NCI-H1436 treated with DMSO at 0.1 percent for 48 hours (cell line): ENCODE measurements around the gene TBC1D21.

ENCODE experiments used
- DNase-seq: peaks from one replicate; lab custom pipeline; 2025; lab: John Stamatoyannopoulos, UW

The TBC1D21 gene

DNA sequence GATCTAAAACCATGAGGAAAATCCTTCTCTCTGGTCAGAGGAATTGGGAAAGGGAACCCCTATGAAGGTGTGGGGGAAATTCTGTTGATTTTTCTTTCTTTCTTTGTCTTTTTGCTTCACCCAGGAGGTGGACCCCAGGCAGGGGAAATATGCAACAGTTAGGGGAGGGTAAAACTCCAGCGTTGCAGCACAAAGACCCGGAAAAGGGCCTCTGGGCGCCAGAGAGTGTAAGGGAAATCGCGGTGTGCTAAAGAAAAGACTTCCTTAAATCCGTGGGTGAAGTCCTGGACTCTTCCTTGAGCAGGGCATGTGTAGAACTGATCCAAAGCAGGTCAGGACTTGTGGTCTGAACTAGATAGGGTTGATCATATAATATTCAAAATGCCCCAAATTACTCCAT, 11.1 kb upstream of the TBC1D21 start:
- no peak for DNase-seq

GRCh38 chr15:73865379-73865778, 8.0 kb upstream of the TBC1D21 start:
- DNase-seq: no peak

- DNase-seq: no peak
Observed at GRCh38 chr15:73865904-73866303, 7.5 kb upstream of the TBC1D21 start.

GRCh38 chr15:73866481-73866880, 6.9 kb upstream of the TBC1D21 start:
- no peak for DNase-seq

- DNase-seq: no peak
Observed at GRCh38 chr15:73866881-73867410, 6.4 kb upstream of the TBC1D21 start.

DNA sequence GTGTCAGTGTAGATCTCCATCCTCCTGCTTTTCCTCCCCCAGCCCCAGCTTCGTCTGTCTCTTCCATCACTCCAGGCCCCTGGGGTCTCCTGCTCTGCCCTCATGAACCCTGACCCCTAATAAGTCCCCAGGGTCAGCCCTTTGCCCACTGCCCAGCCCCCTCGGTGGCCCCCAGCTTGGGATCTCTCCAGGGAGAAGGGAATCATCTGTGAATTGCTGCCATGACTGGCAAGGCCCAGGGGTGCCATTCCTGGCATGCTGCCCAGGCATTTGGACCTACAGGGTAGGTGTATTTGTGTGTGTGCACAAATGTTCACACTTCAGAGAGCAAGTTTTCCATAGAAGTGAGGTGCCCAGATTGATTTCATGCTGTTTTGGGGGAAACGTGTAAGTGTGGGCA, 5.9 kb upstream of the TBC1D21 start:
- no peak for DNase-seq

- DNase-seq: no peak
Observed at GRCh38 chr15:73867956-73868355, 5.4 kb upstream of the TBC1D21 start.

DNA sequence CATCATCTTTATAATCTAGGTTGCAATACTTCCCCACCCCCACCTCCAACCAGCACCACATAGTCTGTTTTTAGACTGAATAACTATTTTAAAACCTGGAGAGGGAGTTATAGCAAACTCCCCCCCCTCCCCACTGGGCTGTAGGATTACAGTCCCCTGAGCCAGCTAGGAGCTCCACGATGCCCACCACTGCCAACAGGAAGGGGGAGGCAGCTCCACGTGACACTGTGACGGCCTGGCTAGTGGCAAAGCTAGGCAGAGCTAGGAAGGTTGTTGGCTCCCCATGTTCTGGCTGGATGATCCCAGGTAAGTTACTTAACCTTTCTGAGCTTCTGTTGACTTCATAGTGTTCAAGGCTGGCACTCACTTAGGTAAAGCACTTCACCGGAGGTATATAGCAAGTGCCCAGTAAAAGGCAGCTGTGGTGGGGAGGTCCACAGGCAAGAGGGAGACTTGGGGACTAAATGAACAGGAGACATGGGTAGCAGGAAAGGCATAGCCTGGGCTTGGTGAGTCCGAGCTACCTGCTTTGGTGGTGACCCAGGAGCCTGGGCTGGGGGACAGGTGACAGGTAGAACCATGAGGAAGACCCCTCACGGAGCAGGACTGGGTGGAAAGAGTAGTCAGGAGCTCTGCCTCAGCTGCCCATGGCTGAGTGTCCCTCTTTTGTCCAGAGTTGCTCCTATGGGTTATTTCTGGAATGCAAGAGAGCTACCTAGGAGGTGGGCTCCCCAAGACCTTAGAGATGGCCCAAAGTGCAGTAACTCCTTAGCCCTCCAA, 4.0 kb upstream of the TBC1D21 start:
- no peak for DNase-seq

- DNase-seq: no peak
Observed at GRCh38 chr15:73870700-73871408, 2.5 kb upstream of the TBC1D21 start.

DNA sequence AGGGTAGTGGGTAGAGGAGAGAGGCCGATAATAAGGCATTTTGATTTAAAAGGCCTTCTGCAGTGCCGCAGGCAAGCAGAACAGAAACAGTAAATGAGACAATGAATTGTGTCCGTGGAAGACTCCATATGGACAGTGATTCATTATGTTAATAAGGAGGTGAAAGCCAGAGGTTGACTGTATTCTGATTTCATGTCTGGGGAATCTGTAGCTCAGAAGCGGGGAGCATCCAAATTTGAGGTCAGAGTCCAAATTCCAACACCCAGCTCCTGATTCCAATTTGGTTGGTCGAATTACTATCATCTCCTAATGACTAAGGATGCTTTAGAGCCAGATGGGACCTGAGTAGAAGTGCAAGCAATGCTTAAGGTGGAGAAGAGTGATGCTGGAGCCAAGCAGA, 1.0 kb upstream of the TBC1D21 start:
- DNase-seq: no peak

- DNase-seq: peak; percentile 32
Observed at GRCh38 chr15:73873889-73874511, 636 bp downstream of the TBC1D21 start.

- DNase-seq: no peak
Observed at GRCh38 chr15:73879426-73879825, 6.1 kb downstream of the TBC1D21 start.

GRCh38 chr15:73881579-73882320, 8.4 kb downstream of the TBC1D21 start:
- DNase-seq: no peak

DNA sequence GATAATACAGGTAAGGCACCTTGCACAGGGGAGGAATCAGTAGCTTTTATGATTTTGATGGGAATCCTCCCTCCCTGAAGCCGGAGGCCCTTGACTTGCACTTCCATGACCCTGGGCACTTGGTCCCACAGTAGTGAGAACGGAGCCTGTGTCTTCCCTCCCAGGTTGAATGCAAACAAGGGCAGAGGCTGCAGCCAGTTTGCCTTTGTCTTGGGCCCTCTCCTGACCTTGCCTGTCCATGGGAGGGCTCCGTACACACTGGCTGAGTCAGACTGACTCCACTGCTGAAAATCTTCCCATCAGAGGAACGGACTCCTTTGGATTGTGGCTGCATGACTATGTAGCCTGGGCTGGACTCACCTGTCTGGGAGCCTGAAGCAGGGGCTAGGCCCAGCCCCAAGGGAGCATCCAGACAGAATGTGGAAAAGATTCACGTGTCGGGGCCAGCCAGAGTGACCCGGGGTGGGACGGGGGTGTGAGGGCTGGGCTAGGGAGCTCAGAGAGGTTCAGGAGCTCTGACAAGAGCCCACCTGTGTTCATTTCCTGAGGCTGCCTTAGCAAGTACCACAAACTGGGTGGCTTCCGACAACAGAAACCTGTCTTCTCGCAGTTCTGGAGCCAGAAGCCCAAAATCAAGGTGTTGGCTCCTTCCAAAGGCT, 9.5 kb downstream of the TBC1D21 start:
- no peak for DNase-seq

DNA sequence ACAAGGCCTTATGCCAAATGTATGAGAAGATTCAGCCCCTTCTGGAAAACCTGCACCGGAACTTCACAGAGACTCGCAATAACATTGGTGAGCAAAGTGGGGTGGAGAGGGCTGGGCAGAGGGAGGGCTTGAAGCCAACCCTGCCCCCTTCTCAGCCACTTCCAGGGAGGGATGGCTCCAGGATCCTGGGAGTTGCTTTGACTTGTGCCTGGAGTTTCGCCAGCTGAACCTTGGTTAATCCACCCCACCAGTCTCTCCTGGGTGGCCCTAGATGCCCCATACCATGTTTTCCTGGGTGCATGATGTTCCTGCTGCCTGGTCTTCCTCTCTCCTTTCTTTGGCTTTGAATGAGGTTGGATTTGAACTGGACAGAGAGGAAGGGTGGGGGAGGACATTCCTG, 10.8 kb downstream of the TBC1D21 start:
- no peak for DNase-seq

GRCh38 chr15:73885954-73886700, 12.8 kb downstream of the TBC1D21 start:
- no peak for DNase-seq

DNA sequence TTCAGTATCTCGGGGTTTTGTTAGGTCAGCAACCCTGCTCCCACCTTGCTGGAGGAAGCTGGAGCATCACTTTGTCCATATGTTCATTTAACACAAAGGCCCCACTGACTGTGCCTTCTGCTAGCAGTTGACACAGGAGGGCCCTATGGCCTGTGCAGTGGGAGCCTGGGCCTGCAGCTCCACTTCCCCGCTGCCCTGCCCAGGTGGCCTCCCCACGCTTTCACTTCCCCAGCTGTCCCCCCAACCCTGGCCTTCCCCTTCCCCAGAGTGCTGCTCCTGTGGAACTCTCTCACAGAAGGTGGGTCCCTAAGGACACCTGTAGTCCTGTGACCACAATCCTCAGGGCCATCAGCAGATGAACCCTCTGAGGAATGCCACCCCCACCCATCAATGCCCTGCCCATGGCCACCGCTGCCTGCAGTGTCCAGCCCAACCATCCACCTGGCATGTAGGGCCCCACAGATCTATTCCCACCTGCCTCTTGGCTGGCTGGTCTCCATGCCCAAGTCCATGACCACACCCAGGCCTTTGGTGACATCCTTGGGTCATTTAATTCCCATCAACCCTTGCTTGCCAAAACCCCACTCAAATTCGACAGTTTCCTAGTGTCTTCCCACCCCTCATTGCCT, 13.5 kb downstream of the TBC1D21 start:
- DNase-seq: no peak

- no peak for DNase-seq
Observed at GRCh38 chr15:73887481-73887880, 14.1 kb downstream of the TBC1D21 start.

GRCh38 chr15:73888224-73889041, 15.1 kb downstream of the TBC1D21 start:
- no peak for DNase-seq
